ENCODE measurements around the gene ZNF609.

DNA sequence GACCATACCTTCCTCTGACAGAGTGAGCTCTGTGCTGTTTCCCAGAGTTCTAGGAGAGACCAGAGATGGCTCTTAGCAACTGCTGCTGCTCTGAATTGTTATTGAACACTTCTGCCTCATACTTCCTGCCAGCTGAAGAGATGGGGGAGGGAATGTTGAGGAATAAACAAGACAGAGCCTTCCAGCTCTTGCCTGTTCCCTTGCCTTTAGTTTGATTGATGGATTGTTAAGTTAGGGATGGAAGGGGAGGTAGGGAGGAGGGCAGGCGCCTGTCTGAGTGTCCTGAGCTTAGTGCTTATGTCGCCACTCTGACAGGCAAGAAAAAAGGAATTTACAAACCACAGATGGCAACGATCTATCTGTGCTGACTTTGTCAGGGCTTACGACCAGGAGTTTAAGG lies 42.8 kb downstream of the ZNF609 start:
- TF ChIP-seq, protein P1, sequence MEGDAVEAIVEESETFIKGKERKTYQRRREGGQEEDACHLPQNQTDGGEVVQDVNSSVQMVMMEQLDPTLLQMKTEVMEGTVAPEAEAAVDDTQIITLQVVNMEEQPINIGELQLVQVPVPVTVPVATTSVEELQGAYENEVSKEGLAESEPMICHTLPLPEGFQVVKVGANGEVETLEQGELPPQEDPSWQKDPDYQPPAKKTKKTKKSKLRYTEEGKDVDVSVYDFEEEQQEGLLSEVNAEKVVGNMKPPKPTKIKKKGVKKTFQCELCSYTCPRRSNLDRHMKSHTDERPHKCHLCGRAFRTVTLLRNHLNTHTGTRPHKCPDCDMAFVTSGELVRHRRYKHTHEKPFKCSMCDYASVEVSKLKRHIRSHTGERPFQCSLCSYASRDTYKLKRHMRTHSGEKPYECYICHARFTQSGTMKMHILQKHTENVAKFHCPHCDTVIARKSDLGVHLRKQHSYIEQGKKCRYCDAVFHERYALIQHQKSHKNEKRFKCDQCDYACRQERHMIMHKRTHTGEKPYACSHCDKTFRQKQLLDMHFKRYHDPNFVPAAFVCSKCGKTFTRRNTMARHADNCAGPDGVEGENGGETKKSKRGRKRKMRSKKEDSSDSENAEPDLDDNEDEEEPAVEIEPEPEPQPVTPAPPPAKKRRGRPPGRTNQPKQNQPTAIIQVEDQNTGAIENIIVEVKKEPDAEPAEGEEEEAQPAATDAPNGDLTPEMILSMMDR (IDR thresholded peaks at IDR 0.05) = no peak
- no peak for TF ChIP-seq POLR2A (IDR thresholded peaks at IDR 0.05)
